ENCODE measurements around the gene GSDME.

GSDME gene

GRCh38 chr7:24769014-24769830 is 12.0 kb upstream of the GSDME start:
- DNase-seq: peak; percentile 58

DNA sequence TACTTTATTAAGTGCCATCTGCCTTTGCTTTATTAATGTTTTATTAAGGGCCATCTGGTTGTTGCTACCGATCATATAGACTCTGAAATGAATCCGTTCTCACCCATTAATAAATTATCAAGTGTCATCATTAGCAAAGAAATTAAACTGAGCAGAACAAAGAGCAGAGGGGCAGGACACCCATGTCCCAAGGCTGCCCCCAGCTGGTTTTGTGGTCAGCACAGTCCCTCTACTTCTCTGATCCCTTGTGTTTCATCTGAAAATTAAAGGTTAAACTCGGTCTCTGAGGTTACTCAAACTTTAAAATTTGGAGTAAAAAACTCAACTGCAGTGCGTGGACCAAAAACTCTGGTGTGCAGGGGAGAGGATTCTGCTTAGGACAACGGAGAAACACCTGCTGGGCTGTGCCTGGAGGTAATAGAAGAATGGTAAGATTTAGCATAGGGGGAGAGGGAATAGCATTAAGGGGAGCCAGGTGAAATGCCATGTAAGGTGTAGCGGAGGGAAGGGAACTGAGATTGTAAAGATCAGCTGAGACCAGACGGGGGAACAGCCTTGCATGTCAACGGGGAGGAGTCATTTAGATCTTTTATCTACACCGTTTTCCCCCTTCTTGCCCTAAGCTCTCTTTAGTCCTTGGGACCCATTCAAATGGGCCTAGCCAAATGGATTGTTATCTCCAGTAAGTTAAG is 10.8 kb upstream of the GSDME start:
- no peak for DNase-seq

DNA sequence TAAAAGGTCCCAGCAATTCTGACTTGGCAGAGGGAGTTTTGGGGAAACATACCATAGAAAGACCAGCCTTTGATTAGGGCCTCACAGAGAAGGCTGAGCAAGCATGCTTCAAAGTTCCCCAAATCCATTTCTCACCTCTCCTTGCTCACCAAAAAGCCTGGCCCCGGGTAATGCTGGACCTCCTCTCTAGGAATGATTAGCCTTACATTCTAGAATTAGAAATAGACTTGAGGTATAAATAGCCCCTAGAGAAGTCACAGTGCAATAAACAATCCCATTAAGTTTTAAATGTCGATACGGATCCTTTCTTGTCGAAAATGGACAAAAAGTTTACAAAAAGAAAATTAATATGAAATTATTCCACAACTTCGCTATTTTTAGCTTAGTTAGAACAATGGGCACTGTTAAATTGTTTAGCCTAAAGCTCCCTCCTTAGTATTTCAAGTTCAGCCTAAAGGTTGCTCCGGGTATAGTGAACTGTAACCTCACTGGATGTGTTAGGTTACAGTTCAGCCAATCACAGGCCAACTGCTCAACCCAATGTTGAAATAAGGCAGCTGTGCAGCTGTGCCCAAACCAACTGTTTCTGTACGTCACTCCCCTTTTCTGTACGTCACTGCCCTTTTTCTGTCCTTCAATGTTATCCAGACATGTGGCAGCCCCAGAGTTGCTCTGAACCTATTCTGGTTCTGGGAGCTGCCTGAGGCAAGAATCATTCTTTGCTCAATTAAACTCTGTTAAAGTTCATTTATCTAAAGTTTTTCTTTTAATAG is 7.9 kb upstream of the GSDME start:
- DNase-seq: peak; percentile 85

GRCh38 chr7:24764011-24764410 is 6.7 kb upstream of the GSDME start:
- no peak for DNase-seq

GRCh38 chr7:24763303-24763901 is 6.1 kb upstream of the GSDME start:
- DNase-seq: peak; percentile 17

DNA sequence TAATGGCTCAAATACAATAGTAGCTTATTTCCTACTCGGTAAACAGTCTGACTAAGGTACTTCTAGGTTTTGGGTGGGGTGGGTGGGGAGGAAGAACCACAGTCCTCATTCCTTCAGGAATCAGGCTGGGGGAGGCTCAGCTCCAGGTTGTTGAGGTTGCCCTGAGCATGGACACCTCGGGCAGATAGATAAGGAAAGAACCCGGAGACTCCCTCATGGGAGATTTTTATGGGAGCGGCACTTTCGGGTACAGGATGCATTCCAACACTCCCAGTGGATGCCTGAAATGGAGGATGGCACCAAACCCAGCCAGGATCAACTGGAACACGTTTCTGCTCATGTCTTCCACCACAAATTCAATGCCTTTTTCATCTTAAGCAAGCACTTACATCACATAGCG is 5.5 kb upstream of the GSDME start:
- no peak for DNase-seq

- DNase-seq: no peak
These were observed 3.7 kb upstream of the GSDME start for GRCh38 chr7:24760968-24761367.

GRCh38 chr7:24756545-24757352 is 515 bp downstream of the GSDME start:
- peak; percentile 17 for DNase-seq

DNA sequence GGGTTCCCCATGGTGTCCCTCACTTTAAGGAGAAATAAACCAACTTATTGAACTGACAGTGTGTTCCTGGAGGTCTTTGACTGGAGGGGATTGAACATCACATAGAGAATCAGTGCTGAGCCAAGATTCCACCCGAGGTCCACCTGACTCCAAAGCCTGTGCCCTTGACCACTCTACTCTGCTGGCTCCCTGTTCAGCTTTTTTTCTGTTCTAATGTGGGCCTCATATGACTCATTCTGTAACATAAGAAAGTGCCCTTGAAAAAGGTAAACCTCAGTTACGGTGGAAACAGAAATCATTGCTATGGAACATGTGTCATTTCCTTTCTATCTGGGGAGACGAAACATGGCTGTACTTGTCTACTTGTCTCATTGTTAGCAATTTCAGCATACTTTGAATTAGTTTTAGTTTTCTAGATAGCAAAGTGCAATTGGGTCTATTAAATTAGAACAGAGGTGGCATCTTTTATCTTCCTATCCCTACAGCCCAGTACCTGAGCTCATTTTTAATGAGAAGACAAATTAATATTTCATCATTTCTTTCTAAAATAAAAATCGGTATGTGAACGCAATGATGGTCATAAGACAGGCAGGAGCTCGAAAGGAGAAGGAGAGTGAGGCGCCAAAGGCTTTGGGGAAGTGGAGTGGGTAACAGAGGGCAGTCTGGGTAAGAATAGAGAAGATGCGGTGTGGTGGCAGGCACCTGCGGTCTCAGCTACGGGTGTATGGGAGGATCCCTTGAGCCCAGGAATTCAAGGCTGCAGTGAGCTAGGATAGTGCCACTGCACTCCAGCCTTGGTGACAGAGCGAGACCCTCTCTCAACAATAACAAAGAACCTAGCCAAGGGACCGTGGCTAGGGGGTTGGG is 1.5 kb downstream of the GSDME start:
- DNase-seq: peak; percentile 83

DNA sequence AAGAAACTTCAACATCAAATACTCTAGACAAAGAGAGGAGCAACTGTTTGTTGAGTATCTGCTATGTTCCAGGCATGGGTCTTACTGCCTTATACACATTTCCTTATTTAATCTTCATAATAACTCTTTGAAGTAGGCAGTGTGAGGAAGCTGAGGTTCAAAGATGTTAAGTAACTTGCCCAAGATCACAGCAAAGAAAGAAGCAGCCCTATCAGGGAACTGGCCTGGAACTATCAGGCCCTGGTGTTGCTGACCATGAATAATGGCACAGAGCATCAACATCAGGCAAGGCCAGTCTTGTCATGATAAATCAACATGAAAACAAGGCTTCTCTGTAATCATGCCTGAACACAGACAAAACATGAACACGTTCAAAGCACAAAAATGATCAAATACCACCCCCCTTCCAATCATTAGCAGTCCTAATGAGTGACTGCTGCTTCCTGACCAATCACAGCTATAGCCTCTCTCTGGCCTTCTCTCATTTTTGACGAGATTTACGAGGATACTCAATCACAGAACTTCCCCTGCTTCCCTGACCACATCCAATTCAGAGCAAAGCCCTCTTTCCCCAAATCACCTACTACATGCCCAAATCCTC is 2.3 kb downstream of the GSDME start:
- peak; percentile 55 for DNase-seq

DNA sequence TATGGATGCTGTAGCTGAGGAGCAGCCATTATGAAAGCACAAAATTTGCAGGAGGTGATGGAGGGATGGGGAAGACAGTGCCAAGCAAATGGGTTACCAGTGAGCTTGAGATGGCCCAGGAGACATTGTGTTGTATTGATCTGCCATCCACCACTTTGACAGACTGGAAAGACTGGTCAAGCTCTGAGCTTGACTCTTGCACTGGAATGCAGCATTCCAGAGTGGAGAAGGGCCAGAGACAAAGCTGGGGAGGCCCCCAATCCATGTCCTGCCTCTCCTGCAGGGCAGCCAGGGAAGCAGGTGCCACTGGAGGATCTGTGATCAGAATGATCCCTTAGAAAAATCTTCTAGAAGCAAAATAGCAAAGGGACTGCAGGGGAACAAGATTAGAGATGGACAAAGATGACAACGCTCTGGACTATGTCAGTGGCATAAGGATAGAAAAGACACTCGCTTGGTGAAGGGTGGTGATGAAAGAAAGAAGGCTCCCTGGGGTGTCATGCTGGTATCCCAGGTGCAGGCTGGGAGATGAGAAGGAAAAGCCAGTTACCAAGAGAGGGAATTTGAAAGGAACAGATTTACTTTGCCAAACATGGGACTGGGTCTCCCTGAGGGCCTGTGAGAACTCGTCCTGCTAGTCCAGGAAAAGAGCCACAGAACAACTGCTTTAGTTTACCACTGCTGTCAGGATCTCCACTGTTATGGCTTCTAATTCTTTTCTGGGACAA is 5.0 kb downstream of the GSDME start:
- DNase-seq: no peak

- DNase-seq: no peak
These were observed 5.8 kb downstream of the GSDME start for GRCh38 chr7:24751484-24751883.

DNA sequence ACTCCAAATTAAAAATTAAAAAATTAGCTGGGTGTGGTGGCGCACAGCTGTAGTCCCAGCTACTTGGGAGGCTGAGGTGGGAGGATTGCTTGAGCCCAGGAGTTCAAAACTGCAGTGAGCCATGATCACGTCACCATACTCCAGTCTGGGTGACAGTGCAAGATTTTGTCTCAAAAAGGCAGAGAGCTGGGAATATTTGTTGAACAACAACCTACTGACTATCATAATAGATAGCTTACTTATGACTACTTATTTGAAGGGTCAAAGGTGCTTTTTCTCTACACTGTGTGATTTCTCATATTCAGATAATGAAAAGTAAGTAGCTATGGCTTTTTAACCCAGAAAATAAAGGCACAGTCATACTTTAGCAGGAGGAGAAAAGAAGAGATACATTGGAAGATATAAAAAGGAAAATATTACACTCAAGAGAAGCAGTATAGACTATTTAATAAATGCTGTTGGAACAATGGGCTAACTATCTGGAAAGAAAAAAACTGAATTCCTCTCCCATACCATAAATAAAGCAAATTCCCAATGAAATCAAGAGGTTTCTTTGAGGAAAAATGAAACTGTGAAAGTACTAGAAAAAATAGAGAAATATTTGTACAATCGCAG is 6.7 kb downstream of the GSDME start:
- no peak for DNase-seq

DNA sequence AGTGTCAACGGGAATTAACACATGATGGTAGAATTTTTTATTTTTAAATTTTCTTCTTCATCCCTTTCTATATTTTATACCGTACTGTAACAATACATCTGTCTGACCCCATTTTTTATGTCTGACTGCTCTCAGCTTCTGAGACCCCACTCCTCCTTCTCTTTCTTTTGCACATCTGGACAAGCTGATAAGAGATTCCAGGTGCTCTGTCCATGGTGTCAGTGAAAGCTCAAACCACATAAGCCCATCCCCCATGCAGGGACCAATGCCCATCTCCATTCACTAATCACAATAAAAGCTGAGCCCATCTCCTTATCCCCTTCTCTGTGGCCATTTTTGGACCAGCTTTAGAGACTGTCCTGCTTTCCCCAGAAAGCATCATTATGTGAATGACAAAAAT is 8.7 kb downstream of the GSDME start:
- DNase-seq: no peak

- no peak for DNase-seq
These were observed 11.9 kb downstream of the GSDME start for GRCh38 chr7:24745355-24745754.

GRCh38 chr7:24743471-24743870 is 13.8 kb downstream of the GSDME start:
- DNase-seq: no peak

DNA sequence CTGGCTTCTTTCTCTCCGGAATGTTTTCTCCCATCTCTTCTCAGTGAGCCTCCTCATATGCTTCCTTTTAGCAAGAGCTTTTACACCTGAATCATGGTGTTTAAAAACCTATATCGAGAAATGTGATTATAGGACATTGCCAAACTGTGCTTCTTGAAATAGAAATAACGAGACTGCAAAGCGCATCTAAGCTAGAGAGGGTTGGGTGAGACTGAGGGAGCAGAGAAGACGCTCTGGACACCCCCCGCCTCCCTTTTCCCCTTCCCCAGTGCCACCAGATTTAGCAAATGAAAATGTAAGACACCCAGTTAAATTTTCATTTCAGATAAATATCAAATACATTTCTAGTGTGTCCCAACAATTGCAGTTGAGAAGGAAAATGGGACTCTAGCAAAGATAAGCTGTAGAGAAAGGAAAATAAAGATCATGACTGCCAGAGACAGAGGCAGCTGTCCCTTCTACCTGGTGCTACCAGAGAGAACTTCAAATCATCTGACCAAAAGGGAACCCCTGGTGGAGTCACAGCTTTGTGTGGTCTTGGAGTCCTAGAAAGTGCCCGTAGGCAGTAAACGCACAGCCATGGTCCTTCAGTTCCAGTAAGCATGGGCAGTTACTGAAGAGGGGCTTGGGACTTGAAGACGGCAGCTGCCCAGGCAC is 14.6 kb downstream of the GSDME start:
- DNase-seq: no peak

DNA sequence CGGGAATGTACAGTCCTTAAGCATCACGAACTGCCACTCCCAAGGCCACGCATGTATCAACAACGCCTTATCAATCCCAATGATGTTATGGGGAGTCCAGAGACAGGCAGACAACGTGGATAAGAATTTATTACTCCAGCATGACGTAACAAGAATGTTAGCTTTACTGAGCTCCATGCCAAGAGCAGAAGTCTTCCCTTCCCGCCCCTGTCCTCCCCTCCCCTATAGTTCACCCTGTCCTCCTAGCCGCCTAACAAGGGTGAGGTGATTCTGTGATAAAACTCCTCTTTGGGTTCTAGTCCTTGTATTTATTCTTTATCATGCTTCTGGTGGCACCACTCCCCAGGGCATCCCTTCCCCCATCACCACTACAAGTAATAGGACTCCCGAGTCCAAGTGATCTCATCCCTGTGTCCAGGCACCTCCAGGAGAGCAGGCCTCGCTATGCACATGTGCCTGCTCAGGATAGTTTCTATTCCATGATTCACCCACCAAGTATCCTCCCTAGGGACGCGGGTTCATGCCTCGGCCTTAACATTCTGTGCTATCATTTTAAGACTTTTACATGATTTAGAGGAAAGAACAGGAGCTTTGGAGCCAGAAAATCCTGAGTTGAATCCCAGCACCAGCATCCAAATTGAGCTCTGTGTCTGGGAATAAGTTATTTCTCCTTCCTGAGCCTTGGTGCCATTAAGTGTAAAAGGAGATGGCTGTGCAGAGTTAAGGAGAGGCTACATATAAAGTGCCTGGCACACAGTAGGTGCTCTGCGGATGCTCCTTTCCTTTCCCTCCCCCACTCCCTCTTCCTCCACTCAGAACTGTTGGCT is 15.4 kb downstream of the GSDME start:
- DNase-seq: no peak

Data from MV-4-11 (cell line).